Keratinocyte (primary cell): ENCODE results near the gene OR2A42.
"Not testable (repeated sequence)": the region's sequence is repeated elsewhere in the genome, so short reads cannot be mapped to it uniquely, and the experiment has no call there.

Source experiments
- EZH2 ChIP-seq: IDR thresholded peaks from one replicate; pipeline ENCODE4 v1.6.1; 2012; ENCODE audit warnings: inconsistent platforms, mild to moderate bottlenecking, low read length, moderate library complexity
- TF ChIP-seq, protein P1 (sequence below), 3 experiments: IDR thresholded peaks in 1 of 3; conservative IDR thresholded peaks in 1 of 3; optimal IDR thresholded peaks in 1 of 3; 2 replicates in 2 of 3; 3 replicates in 1 of 3; pipeline versions ENCODE3 to v1.5.1; 2011; ENCODE audit warnings: low read length in 3 of 3, mild to moderate bottlenecking in 3 of 3, moderate library complexity in 2 of 3, control low read depth in 1 of 3, inconsistent platforms in 1 of 3; ENCODE audit not compliant: insufficient read depth in 2 of 3; ENCODE audit errors: extremely low read depth in 1 of 3

DNA sequence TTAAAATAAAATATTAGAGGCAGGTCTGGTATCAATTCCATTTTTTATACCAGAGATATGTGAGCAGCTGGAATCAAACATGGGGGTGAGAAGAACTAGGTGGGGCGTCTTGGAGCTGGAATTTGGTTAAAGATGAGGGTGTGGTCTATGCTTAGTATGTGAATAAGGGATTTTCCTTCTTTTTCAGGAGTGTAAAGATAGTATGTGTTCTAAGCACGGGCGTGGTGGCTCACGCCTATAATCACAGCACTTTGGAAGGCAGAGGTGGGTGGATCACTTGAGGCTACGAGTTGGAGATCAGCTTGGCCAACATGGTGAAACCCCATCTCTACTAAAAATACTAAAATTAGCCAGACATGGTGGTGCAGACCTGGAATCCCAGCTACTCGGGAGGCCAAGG, 35.9 kb upstream of the OR2A42 start:
- TF ChIP-seq, protein P1, sequence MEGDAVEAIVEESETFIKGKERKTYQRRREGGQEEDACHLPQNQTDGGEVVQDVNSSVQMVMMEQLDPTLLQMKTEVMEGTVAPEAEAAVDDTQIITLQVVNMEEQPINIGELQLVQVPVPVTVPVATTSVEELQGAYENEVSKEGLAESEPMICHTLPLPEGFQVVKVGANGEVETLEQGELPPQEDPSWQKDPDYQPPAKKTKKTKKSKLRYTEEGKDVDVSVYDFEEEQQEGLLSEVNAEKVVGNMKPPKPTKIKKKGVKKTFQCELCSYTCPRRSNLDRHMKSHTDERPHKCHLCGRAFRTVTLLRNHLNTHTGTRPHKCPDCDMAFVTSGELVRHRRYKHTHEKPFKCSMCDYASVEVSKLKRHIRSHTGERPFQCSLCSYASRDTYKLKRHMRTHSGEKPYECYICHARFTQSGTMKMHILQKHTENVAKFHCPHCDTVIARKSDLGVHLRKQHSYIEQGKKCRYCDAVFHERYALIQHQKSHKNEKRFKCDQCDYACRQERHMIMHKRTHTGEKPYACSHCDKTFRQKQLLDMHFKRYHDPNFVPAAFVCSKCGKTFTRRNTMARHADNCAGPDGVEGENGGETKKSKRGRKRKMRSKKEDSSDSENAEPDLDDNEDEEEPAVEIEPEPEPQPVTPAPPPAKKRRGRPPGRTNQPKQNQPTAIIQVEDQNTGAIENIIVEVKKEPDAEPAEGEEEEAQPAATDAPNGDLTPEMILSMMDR (optimal IDR thresholded peaks at IDR 0.05 in 1 of 3, IDR thresholded peaks at IDR 0.05 in 1 of 3, conservative IDR thresholded peaks at IDR 0.05 in 1 of 3; ENCODE audit: extremely low read depth in 1 of 3, insufficient read depth in 2 of 3, low read length in 3 of 3) = not testable (repeated sequence)
- TF ChIP-seq EZH2 = not testable (repeated sequence)
